Activated T-cell treated with anti-CD3 and anti-CD28 coated beads, Interleukin-2, amount 50 U/mL, for 4 hours (primary cell): ENCODE results near the gene MAP6. TPM values are rescaled to one million over a fixed set of nuclear protein-coding genes. Genes with fewer than 3 reads are reported as not detected.

Source experiments
- ATAC-seq, 2 donors: fragments of 200-7000 bp; cut with Tn5 transposase; one replicate each; pipeline ENCODE4 v1.10.0; 2021
- DNase-seq: peaks from one replicate; pipeline ENCODE4 v3.0.0-alpha.2; 2020
- H3K27me3 Mint-ChIP-seq: one replicate; pipeline ENCODE4 v1.8.0; 2021; ENCODE audit warnings: low read depth, mixed read lengths
- H3K36me3 Mint-ChIP-seq: one replicate; pipeline ENCODE4 v1.8.0; 2022; ENCODE audit warnings: mixed read lengths; ENCODE audit not compliant: insufficient read depth
- H3K4me1 Mint-ChIP-seq: one replicate; pipeline ENCODE4 v1.8.0; 2021; ENCODE audit warnings: low read depth, mixed read lengths
- H3K4me3 Mint-ChIP-seq: one replicate; pipeline ENCODE4 v1.8.0; 2021; ENCODE audit warnings: mild to moderate bottlenecking, moderate library complexity, mixed read lengths
- H3K9me3 Mint-ChIP-seq: one replicate; pipeline ENCODE4 v1.8.0; 2021; ENCODE audit warnings: mixed read lengths
- total RNA-seq, 3 donors: library from RNA; stranded (reverse); gene quantifications; one replicate each; pipeline ENCODE4 v1.2.1, GENCODE V29; 2021

The MAP6 gene
- total RNA-seq, 3 donors from 2014 or later: not detected

- H3K4me3 Mint-ChIP-seq: no peak overlapping the region
- H3K27me3 Mint-ChIP-seq: peaks cover 24% of the 10 kb centered on the region
- no peak for ATAC-seq
- DNase-seq: no peak
- H3K9me3 Mint-ChIP-seq: no peaks in the 10 kb centered on the region
- H3K36me3 Mint-ChIP-seq: no peaks in the 10 kb centered on the region
- H3K4me1 Mint-ChIP-seq: no peaks in the 10 kb centered on the region
Observed at GRCh38 chr11:75631086-75631730, 37.6 kb downstream of the MAP6 start.

GRCh38 chr11:75627906-75628668 is 40.8 kb downstream of the MAP6 start:
- no peaks in the 10 kb centered on the region for H3K4me1 Mint-ChIP-seq
- no peak for DNase-seq
- H3K36me3 Mint-ChIP-seq: no peaks in the 10 kb centered on the region
- no peaks in the 10 kb centered on the region for H3K9me3 Mint-ChIP-seq
- no peak for ATAC-seq
- H3K27me3 Mint-ChIP-seq: peaks cover 15% of the 10 kb centered on the region
- H3K4me3 Mint-ChIP-seq: no peak overlapping the region

- H3K4me3 Mint-ChIP-seq: no peak overlapping the region
- no peaks in the 10 kb centered on the region for H3K4me1 Mint-ChIP-seq
- H3K36me3 Mint-ChIP-seq: no peaks in the 10 kb centered on the region
- peaks cover 9% of the 10 kb centered on the region for H3K27me3 Mint-ChIP-seq
- no peak for ATAC-seq
- H3K9me3 Mint-ChIP-seq: no peaks in the 10 kb centered on the region
- DNase-seq: no peak
Observed at GRCh38 chr11:75626889-75627529, 41.8 kb downstream of the MAP6 start.

- Mint-ChIP-seq H3K4me1 (no peaks in the 10 kb centered on the region), H3K4me3 (no peak overlapping the region), H3K36me3 (no peaks in the 10 kb centered on the region), H3K27me3 (peaks cover 5% of the 10 kb centered on the region), H3K9me3 (no peaks in the 10 kb centered on the region)
- DNase-seq: no peak
- no peak for ATAC-seq
Observed at GRCh38 chr11:75625991-75626888, 42.6 kb downstream of the MAP6 start.

DNA sequence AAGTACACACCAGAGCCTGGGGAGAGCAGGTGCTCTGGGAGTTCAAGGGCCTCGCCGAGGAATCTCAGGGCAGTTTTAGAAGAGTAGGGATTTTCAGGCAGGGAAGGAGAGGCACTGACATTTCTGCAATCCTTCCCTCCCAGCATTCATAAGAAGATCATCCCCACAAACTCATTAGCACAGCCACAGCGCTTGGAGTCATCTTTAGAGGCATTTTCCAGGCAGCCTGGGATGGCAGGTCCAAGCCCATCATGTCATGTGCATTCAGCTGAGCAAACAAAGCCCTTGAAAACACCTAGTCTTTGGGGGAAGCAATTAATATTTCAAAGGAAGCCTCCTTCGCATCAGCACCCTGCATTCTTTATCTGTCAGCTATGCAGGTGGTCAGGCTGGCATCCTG is 43.8 kb downstream of the MAP6 start:
- Mint-ChIP-seq H3K4me1 (no peaks in the 10 kb centered on the region), H3K4me3 (no peak overlapping the region), H3K9me3 (no peaks in the 10 kb centered on the region), H3K27me3 (peaks cover 5% of the 10 kb centered on the region), H3K36me3 (no peaks in the 10 kb centered on the region)
- no peak for DNase-seq
- ATAC-seq: no peak

GRCh38 chr11:75616281-75616680 is 52.6 kb downstream of the MAP6 start:
- H3K36me3 Mint-ChIP-seq: no peaks in the 10 kb centered on the region
- no peaks in the 10 kb centered on the region for H3K4me1 Mint-ChIP-seq
- peaks cover 3% of the 10 kb centered on the region for H3K9me3 Mint-ChIP-seq
- H3K4me3 Mint-ChIP-seq: no peak overlapping the region
- peaks cover 3% of the 10 kb centered on the region for H3K27me3 Mint-ChIP-seq
- ATAC-seq (no peak), DNase-seq (no peak)

DNA sequence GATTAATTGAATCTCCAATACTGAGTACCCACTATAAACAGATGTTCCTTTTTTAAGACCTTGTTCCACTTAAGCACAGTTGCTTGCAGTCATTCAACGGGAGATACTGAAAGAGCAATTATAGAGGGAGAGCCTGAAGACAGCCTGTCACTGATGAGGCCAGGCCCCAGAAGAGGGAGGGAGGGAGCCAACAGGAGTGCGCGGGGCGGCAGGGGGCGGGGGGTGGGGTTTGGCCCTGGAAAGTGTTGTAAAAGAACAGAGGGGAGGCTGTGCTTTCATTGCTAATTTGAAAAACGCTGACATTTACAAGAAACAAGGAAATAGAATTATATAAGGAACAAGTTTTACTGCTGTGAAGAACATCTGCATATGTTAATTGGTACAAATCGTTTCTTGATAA is 53.1 kb downstream of the MAP6 start:
- DNase-seq (no peak), ATAC-seq (no peak)
- no peaks in the 10 kb centered on the region for H3K4me1 Mint-ChIP-seq

DNA sequence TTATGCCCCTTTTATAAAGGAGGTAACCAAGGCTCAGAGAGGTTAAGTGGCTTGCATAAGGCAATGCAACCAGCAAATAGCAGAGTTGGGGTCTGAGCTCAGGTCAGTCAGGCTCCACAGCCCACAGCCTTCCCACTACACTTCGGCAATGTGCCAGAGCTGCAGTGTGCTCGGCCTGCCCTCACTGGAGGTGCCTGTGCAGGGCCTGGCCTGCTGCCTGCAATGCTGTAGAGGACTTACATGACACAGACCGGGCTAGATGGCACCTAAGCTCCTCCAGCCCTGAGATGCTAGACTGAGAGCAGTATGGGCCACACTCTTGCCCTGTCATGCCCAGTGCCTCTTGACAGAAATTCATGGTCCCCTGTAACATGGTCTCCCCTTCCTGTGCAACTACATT is 57.0 kb downstream of the MAP6 start:
- ATAC-seq: no peak
- H3K27me3 Mint-ChIP-seq: peaks cover 6% of the 10 kb centered on the region

More for the DNA sequence above, 53.1 kb downstream of the MAP6 start:
- Mint-ChIP-seq H3K36me3 (no peaks in the 10 kb centered on the region), H3K4me3 (no peak overlapping the region), H3K27me3 (peaks cover 3% of the 10 kb centered on the region), H3K9me3 (peaks cover 3% of the 10 kb centered on the region)

GRCh38 chr11:75606099-75606498 is 62.7 kb downstream of the MAP6 start:
- Mint-ChIP-seq H3K4me1 (no peaks in the 10 kb centered on the region), H3K4me3 (no peak overlapping the region), H3K27me3 (peaks cover 6% of the 10 kb centered on the region), H3K36me3 (no peaks in the 10 kb centered on the region), H3K9me3 (no peaks in the 10 kb centered on the region)
- DNase-seq: no peak
- ATAC-seq: no peak

More for the DNA sequence above, 57.0 kb downstream of the MAP6 start:
- Mint-ChIP-seq H3K4me3 (no peak overlapping the region), H3K9me3 (no peaks in the 10 kb centered on the region), H3K36me3 (no peaks in the 10 kb centered on the region), H3K4me1 (no peaks in the 10 kb centered on the region)
- DNase-seq: no peak

GRCh38 chr11:75603791-75604736 is 64.8 kb downstream of the MAP6 start:
- Mint-ChIP-seq H3K36me3 (no peaks in the 10 kb centered on the region), H3K9me3 (no peaks in the 10 kb centered on the region), H3K4me3 (no peak overlapping the region), H3K27me3 (peaks cover 3% of the 10 kb centered on the region), H3K4me1 (no peaks in the 10 kb centered on the region)
- DNase-seq (no peak), ATAC-seq (no peak)

GRCh38 chr11:75602951-75603350 is 65.9 kb downstream of the MAP6 start:
- Mint-ChIP-seq H3K4me3 (no peak overlapping the region), H3K9me3 (no peaks in the 10 kb centered on the region), H3K4me1 (no peaks in the 10 kb centered on the region), H3K27me3 (peaks cover 3% of the 10 kb centered on the region), H3K36me3 (no peaks in the 10 kb centered on the region)
- no peak for ATAC-seq
- DNase-seq: no peak

DNA sequence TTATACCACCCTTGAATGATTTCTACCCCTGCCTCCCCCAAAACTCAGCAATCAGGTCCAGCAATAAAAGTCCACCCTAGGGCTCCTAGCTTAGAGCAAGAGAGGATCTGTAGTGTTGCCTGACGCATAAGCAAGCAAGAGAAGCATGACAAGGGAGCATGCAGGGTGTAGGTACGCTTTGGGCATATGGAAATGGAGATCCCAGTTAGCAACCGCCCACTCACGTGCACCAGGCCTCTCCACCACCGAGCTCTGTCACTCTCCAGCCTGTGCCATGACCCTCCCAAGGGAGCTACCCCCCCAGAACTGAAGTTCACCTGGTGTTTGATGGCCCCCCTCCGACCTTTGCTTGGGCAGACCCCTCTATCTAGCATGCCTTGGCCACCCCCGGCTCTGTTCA is 67.3 kb downstream of the MAP6 start:
- Mint-ChIP-seq H3K4me3 (no peak overlapping the region), H3K9me3 (no peaks in the 10 kb centered on the region), H3K4me1 (no peaks in the 10 kb centered on the region), H3K27me3 (peaks cover 2% of the 10 kb centered on the region), H3K36me3 (no peaks in the 10 kb centered on the region)
- ATAC-seq (no peak), DNase-seq (no peak)

- no peaks in the 10 kb centered on the region for H3K4me1 Mint-ChIP-seq
- ATAC-seq: no peak
- H3K4me3 Mint-ChIP-seq: no peak overlapping the region
Observed at GRCh38 chr11:75600356-75600755, 68.5 kb downstream of the MAP6 start.

More at GRCh38 chr11:75600356-75600755, 68.5 kb downstream of the MAP6 start:
- H3K9me3 Mint-ChIP-seq: no peaks in the 10 kb centered on the region
- H3K36me3 Mint-ChIP-seq: no peaks in the 10 kb centered on the region
- H3K27me3 Mint-ChIP-seq: peaks cover 2% of the 10 kb centered on the region
- no peak for DNase-seq
